ENCODE measurements around the gene GRB10.
"Not testable (repeated sequence)": the region's sequence is repeated elsewhere in the genome, so short reads cannot be mapped to it uniquely, and the experiment has no call there.

The GRB10 gene

DNA sequence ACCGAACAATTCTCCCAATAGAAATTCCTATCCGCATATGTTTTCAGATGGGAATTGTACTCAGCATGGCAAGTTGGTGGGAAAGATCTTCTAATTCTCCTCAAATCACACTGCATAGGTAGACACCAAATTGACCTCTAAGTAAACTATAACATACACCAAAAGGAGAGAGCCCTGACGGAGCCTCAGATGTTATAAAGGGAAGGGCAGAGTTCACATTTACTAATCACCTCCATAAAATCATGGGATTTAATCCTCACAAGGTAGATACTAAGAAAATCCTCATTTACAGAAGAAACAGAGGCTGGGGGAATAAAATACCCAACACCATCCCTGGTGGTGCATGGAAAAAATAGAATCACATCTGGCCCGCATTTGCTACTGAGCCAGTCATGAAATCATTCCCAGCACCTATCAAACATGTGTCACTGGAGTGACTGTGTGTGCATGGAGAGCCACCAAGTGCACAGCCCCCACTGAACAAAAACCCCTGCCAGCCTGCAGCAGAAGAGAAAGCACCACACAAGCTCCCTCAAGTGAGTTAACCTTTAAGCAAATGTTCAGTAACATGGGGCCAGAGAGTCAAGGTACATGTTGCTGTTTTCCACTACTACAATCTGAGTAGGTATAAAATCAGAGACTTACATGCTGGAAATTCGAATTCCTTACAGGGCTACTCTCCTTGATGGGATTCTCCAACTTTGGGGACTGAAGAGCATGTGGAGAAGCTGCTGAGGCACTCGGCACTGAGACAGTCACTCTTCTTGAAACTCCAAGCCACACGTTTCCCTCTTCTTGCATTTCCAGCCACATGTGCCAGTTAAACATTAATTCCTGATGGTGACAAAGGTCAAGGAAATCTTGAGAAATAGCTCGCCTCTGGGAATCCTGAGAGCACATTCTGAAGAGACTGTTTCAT, 217.8 kb downstream of the GRB10 start, which contains the start of gene DDC:
Gene DDC, minus strand, starts transcription at position 766 of the 919 bp plus-strand sequence. CDS start 21,320 bp downstream, outside the sequence.
- DNase-seq = no peak

GRCh38 chr7:50564171-50564570, 218.5 kb downstream of the GRB10 start:
- no peak for DNase-seq

GRCh38 chr7:50562136-50562535, 220.6 kb downstream of the GRB10 start:
- DNase-seq = no peak

DNA sequence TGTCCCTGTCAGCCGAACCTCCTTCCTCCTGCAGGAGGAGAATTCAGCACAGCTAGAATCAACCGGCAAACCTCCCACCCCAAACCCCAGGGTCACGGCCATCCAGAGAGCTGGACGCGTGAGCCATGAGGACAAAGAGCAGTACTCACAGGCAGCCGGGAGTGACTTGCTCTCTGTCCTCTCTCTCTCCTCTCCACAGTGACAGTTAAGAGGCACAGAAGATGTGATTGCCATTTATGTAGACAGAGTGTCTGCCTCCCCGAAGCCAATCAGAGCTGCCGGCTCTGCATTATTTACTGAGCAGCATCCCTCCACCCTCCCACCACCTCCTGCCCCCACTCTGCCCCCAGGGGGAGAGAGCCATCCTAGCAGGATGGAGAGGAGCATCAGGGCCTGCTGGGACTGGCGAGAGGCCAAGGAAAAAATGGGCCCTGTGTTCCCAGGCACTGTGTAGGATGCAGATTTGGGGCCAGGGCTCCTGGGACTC, 221.8 kb downstream of the GRB10 start:
- DNase-seq = no peak

DNA sequence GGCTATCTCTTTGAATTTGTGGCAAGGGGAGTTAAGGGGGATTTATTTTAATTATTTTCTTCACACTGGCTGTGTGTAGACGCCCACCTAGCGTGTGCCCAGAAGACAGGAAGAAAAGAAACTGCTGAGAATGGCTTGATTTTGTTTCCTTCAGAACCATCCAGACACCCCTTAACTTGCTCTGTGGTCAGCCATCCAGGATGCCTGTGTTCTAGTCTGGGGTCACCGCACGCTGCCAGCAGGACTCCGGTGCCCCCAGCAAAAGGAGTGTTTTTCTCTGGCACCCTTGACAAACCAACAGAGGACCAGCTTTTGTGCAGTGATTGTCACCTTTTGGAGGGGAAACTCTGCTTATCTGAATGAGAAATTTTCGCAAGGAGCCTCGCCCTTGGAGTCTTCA, 222.8 kb downstream of the GRB10 start:
- DNase-seq = no peak

DNA sequence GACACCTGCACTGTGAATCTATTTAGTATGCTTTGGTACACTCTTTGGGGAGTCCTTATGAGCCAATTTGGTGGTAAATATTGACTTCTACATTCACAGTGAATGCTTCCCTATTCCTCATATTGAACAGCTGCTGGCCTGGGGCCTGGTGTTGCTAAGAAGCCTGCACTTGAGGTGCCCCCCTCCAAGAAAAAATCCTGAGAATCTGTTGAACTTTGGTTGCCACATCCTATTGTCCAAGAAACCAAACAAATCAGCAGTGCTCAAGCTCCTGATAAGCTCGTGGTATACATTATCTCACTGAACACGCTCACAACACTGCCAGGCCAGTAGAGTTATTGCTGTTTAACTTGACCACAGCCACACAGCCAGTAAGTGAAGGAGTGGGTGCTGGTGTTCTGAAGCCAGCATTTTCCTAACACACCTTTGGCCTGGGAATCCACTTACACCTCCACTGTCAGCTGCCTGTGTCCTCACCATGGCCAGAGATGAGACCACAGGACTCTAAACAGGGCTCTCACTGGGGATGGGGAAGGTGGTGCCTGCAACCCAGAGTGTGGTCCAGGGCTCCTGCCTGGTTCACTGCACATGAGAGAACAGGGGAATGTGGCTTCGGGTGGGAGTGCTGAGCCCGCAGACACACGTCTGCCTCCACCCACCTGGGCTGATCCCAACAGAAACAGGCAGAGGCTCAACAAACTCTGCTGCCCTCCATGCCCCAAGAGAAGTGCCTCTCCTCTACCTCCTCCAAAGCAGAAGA, 224.2 kb downstream of the GRB10 start:
- DNase-seq = no peak

GRCh38 chr7:50557099-50557498, 225.6 kb downstream of the GRB10 start:
- DNase-seq = no peak

GRCh38 chr7:50556247-50556991, 226.3 kb downstream of the GRB10 start:
- DNase-seq = no peak

GRCh38 chr7:50555594-50556140, 227.0 kb downstream of the GRB10 start:
- DNase-seq = no peak

DNA sequence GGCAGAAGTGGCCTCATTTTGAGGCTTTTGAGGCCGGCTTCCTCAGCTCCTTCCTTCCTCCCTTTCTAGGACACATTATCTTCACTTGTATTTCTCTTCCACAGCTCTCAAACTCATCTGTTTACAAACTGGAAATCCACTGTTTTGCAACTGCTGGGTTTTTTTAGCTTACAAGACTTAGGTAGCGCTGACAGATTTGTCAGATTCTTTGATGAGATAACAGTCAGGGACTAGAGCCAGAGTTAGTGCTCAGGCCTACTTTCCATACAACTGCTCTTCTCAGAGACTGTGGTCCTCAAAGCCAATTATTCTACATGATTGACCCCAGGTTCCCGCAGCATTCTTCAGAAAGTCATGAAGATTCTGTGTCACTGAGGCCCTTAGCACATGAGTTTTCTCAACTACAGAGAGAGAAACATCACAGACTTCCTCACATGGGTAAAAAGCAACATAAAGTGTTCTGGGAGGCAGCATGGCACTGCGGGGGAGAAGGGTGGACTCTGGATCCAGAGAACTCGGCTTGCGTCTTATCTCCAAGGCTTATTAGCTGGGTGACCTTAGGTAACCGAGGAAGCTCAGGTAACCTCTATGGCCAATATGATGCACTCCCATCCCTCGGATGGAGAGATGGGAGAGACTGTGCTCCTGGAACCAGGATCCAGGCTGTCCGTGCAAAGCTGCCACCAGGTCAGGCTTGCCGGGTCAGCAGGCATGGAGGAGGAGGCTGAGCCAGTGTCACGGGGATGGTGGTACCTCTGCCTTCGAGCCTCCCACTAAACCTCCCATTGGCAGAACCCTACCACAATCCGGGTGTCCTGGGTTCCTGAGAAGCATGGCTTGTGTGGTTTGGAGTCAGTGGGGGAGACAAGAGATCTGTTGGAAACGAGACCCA, 228.0 kb downstream of the GRB10 start:
- no peak for DNase-seq

GRCh38 chr7:50553973-50554372, 228.7 kb downstream of the GRB10 start:
- no peak for DNase-seq

DNA sequence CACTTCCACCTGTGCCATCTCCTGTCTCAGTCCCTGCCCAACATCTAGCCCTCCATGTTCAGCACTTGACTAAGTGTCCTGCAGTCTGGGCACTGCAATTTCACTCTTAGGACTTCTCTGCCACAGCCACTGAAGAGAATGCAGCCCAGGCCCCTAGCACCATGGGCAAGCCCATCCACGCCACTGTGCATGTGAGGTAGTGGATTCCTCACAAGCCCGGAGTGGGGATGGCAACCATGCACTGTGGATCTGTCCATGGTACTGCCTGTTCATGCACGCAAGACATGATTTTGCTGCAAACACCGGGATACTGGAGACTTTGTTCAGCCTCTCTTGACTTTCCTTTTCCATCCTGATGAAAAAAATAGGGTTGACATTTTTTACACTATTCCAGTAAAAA, 229.8 kb downstream of the GRB10 start:
- DNase-seq = no peak

GRCh38 chr7:50552139-50552538, 230.6 kb downstream of the GRB10 start:
- no peak for DNase-seq

DNA sequence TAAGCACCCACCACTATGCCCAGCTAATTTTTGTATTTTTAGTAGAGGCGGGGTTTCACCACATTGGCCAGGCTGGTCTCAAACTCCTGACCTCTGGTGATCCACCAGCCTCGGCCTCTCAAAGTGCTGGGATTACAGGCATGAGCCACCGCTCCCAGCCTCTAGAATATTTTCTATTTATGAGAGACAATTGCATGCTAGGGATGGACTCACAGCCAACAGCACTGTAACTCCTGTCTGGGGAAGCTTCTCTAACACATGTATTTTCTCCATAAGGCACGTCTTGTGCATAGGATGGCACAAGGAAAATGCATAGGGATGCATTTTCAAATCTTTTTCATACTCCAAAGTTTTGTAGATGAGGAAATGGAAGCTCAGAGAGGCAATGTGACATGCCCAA, 237.1 kb downstream of the GRB10 start:
- not testable (repeated sequence) for DNase-seq

DNA sequence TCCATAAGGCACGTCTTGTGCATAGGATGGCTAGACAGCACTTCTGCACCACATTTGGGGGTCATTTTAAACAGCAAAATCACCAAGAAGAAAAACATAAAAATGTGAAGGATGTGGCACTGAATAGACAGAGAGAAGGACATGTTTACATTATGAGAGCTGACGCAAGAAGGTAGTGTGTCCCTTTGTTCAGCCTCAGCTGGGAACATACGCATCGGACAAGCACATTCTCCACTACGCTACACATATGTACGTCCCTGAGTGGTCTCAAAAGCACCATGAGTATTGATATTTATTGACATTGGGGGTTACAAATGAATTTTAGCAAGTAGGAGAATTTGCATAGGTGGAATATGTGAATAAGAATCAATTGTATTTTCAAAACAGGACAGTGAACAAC, 237.7 kb downstream of the GRB10 start:
- no peak for DNase-seq

GRCh38 chr7:50543776-50544442, 238.8 kb downstream of the GRB10 start:
- no peak for DNase-seq

DNA sequence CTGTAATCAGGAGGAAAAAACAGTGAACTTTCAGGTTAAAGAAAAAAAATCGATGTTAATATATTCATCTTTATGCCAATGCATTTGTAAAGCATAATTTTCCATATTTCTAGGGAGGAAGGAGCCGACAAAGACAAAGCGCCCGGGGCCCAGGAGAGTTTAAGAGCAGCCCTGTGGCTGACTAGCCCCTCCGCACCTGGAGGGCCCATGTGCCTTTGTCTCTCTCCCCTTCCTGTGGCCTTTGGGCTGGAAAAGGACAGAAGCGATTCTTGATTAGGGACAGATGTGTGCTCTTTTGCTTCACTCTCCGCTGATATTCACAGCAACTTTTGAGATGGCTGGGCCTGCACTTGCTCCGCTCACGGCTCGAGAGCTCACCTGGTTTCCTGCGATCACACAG, 240.6 kb downstream of the GRB10 start:
- DNase-seq = no peak

- DNase-seq = no peak
Observed at GRCh38 chr7:50540785-50541579, 241.7 kb downstream of the GRB10 start.

Measured in CD4-positive, alpha-beta T cell treated with Interleukin-12 subunit alpha and Interleukin-12 subunit beta, for 1 hour (primary cell).